ENCODE data around the gene ATF3.

ATF3 gene

DNA sequence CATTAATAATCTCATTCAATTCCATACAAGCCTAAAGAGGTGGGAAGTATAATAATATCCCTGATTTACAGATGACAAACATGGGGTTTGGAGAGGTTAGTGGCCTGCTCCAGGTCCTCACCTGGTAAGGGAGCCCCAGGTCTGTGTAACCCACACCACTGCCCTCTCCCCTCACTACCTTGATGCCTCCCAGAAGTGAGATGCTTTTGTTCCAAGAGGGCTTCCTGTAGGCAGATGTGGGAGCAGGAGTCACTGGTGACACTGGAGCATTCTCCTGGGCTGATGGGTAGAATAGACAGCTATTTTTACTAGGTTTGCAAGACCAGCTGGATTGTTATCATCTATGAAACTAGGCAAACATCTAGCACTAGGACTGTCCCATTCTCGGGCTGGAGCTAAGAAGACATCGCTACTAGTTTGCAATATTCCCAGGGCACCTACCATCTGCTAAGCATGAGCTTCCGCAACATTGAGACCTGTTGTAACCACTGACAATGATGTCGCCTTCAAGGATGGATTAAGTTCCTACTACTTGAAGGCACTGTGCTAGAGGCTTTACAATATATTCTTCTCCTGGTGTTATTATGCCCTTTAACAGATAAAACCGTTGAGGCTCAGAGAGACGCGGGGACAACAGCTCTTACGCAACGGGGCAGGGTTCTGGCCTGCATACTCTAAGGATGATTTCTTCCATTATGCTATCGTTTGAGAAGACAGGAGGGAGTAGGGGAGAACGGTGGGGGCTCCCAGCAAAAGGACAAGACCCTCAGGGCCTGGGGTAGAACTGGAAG, 56.0 kb downstream of the ATF3 start:
- TF ChIP-seq POLR2AphosphoS5 (IDR thresholded peaks at IDR 0.05; ENCODE audit: low read depth, low read length) (no peak), FOXP2 (optimal IDR thresholded peaks at IDR 0.05; ENCODE audit: borderline replicate concordance, extremely low read depth, extremely low read length, insufficient read depth) (no peak), SIN3A (IDR thresholded peaks at IDR 0.05; ENCODE audit: borderline replicate concordance, insufficient read depth, low read length) (no peak), TAF1 (IDR thresholded peaks at IDR 0.05; ENCODE audit: borderline replicate concordance, insufficient read depth, low read length) (no peak)
- TF ChIP-seq, protein P1, sequence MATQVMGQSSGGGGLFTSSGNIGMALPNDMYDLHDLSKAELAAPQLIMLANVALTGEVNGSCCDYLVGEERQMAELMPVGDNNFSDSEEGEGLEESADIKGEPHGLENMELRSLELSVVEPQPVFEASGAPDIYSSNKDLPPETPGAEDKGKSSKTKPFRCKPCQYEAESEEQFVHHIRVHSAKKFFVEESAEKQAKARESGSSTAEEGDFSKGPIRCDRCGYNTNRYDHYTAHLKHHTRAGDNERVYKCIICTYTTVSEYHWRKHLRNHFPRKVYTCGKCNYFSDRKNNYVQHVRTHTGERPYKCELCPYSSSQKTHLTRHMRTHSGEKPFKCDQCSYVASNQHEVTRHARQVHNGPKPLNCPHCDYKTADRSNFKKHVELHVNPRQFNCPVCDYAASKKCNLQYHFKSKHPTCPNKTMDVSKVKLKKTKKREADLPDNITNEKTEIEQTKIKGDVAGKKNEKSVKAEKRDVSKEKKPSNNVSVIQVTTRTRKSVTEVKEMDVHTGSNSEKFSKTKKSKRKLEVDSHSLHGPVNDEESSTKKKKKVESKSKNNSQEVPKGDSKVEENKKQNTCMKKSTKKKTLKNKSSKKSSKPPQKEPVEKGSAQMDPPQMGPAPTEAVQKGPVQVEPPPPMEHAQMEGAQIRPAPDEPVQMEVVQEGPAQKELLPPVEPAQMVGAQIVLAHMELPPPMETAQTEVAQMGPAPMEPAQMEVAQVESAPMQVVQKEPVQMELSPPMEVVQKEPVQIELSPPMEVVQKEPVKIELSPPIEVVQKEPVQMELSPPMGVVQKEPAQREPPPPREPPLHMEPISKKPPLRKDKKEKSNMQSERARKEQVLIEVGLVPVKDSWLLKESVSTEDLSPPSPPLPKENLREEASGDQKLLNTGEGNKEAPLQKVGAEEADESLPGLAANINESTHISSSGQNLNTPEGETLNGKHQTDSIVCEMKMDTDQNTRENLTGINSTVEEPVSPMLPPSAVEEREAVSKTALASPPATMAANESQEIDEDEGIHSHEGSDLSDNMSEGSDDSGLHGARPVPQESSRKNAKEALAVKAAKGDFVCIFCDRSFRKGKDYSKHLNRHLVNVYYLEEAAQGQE (IDR thresholded peaks at IDR 0.05; ENCODE audit: insufficient read depth in 1 of 2, low read depth in 2 of 2, low read length in 2 of 2): no peak

DNA sequence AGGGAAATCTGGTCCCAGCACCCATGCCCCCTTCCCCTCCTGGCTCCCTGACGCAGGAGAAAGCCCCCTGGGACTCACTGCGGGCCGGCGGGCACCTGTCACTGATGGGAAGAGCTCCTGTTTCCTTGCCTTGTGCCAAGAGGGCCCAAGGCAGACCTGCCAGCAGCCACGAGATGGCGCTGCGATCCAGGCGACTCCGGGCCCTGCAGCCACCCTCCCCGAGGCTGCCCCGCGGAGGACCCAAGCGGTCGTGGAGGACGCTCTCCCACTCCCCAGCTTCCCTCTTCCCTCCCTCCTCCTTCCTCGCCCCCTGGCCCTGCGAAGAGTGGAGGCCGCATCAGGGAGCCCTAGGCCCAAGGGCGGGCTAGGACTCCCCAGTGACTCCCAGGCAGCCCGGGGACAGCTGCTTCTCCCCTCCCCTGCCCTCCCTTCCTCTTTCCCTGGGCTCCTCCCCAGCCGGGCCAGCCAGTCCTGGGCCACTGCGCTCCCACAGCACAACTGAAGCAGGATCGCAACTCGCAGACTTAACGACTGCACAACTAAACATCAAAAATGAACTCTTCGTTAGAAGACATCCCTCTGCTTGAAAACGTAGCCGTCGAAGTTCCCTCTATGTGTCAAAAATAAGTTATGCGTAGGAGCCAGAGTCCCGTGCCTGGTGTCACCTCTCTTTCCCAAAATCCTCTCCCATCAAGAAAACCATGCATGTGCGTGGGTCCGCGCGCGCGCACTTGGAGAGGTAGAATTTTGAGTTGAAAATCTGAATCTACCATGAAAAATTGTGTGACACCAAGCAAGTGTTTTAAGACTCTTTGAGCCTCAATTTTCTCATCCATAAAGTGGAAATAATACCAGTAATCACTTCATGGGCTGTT, 56.9 kb downstream of the ATF3 start:
- peak; percentile 30 for TF ChIP-seq FOXP2 (optimal IDR thresholded peaks at IDR 0.05; ENCODE audit: borderline replicate concordance, extremely low read depth, extremely low read length, insufficient read depth)
- TF ChIP-seq, protein P1 (IDR thresholded peaks at IDR 0.05; ENCODE audit: insufficient read depth in 1 of 2, low read depth in 2 of 2, low read length in 2 of 2): no peak

DNA sequence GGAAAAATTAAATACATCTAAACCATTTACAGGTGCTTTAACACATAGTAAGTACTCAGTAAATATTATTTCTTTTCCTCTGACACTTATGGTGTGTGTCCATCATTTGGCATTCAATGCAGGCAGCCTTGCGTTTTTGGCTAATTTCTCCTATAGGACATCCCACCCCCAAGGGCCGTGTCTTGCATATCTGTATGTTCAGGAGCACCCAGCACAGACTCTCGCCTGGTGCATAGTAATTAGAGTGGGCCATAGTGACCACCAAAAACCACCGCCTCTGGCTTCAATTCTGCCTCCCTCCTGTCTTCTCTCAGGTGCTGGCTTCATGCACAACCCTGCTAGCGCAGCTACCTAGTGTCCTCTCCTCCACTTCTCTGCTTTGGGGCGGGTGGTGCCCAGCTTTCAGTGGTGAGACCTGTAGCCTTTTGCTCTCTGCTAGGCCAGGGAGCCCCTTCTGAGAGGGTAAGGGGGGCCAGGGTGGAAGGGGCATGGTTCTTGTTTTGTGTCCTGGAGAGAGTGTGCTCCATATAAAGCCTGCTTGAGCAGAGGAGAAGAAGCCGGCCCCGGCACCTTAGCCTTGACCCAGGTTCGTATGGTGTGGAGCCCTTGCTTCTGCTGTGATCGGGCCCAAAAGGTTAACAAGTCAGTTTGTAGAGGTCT, 57.7 kb downstream of the ATF3 start:
- no peak for TF ChIP-seq FOXP2 (optimal IDR thresholded peaks at IDR 0.05; ENCODE audit: borderline replicate concordance, extremely low read depth, extremely low read length, insufficient read depth)
- TF ChIP-seq TAF1 (IDR thresholded peaks at IDR 0.05; ENCODE audit: borderline replicate concordance, insufficient read depth, low read length): no peak

DNA sequence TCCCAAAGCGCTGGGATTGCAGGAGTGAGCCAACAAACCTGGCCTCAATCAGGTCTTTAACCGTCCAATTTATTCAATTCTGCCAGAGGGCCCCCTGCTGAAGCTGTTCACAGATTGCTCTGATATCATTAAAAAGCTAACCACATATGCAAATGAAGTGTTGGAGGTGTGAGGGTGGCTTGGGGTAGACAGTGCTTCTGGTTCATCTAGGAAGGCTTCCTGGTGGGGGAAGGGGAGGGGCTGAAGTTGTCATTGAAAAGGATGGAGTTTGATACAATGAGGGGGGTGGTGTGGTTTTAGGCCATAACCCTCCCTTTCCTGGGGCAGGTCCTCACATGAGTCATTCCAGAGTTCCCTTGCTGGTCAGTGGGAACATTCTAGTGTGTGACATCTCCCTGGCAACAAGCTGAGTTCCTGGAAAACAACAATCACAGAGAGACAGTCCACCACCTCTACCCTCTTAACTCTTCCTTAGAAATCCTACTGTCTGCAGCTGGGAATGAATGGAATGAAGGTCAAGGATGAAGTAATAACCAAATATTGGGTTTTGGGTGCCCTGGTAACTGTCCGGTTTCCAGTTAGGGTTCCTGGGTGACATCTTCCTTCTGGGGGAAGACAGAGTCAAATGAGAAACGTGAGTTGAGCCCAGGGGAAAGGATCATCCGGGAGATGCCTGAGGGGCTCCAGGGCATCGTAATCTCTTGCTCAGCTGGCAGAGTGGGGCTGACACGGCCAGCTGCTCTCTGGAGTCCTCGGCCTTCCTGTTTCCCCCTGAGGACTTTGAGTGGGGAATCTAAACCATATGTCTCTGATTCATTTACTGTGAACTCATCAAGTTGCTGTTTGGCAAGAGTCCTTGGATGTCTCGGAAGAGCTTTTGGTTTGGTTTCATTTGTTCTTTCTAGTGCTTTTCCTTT, 58.9 kb downstream of the ATF3 start:
- TF ChIP-seq POLR2AphosphoS5 (IDR thresholded peaks at IDR 0.05; ENCODE audit: low read depth, low read length) (peak; percentile 52; the same call in 1 of the 2 replicates), TAF1 (IDR thresholded peaks at IDR 0.05; ENCODE audit: borderline replicate concordance, insufficient read depth, low read length) (no peak), SIN3A (IDR thresholded peaks at IDR 0.05; ENCODE audit: borderline replicate concordance, insufficient read depth, low read length) (peak; percentile 86; the same call in 1 of the 2 replicates), FOXP2 (optimal IDR thresholded peaks at IDR 0.05; ENCODE audit: borderline replicate concordance, extremely low read depth, extremely low read length, insufficient read depth) (peak; percentile 60)
- TF ChIP-seq, protein P1 (IDR thresholded peaks at IDR 0.05; ENCODE audit: insufficient read depth in 1 of 2, low read depth in 2 of 2, low read length in 2 of 2): peak in 1 of 2 experiments; percentile 67; a peak in 1 of 4 replicates

Data from PFSK-1 (cell line).